ENCODE results near the gene ZFHX3. TPM values are rescaled to one million over a fixed set of nuclear protein-coding genes. Genes with fewer than 3 reads are reported as not detected.

Gene ZFHX3
- polyA plus RNA-seq, 1 experiment, result 2.2 TPM

DNA sequence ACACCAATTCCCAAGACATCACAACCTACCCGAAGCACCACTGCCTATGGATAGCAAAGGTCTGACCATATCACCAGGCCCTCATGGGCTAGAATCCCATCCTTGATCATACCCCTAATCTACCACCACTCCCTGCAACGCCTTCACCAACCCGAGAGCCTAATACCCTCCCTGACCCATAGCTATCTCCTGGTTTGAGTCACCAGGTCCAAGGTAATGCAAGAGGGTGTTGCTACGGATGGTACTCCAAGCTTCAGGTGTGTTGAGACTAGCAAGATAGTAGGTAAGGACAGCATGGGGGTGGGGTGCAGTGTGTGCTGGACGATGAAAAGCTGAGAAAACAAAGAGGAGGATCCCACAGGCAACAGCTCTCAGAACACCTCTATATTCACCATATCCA is 258.0 kb downstream of the ZFHX3 start:
- H3K27me3 ChIP-seq (ENCODE audit: control insufficient read depth, insufficient read depth, low read length), result no peaks in the 10 kb centered on the region
- ChIA-PET CTCF (interaction anchor here (0.9 to 1.4 kb wide), 3 partner anchors 11 to 1089 kb away, joined by 3 to 4 read pairs (median 4); no protein-coding TSS in a partner anchor), POLR2A (no interaction called here)
- no peak for DNase-seq (ENCODE audit: low read depth)
- no peak overlapping the region for H3K4me3 ChIP-seq (ENCODE audit: low read depth, low read length)
- TF ChIP-seq, protein P1, sequence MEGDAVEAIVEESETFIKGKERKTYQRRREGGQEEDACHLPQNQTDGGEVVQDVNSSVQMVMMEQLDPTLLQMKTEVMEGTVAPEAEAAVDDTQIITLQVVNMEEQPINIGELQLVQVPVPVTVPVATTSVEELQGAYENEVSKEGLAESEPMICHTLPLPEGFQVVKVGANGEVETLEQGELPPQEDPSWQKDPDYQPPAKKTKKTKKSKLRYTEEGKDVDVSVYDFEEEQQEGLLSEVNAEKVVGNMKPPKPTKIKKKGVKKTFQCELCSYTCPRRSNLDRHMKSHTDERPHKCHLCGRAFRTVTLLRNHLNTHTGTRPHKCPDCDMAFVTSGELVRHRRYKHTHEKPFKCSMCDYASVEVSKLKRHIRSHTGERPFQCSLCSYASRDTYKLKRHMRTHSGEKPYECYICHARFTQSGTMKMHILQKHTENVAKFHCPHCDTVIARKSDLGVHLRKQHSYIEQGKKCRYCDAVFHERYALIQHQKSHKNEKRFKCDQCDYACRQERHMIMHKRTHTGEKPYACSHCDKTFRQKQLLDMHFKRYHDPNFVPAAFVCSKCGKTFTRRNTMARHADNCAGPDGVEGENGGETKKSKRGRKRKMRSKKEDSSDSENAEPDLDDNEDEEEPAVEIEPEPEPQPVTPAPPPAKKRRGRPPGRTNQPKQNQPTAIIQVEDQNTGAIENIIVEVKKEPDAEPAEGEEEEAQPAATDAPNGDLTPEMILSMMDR (IDR thresholded peaks at IDR 0.05; ENCODE audit: insufficient read depth, low read depth, low read length), result no peak
- peaks cover 11% of the 10 kb centered on the region for H3K36me3 ChIP-seq (ENCODE audit: control insufficient read depth, insufficient read depth, low read length)

DNA sequence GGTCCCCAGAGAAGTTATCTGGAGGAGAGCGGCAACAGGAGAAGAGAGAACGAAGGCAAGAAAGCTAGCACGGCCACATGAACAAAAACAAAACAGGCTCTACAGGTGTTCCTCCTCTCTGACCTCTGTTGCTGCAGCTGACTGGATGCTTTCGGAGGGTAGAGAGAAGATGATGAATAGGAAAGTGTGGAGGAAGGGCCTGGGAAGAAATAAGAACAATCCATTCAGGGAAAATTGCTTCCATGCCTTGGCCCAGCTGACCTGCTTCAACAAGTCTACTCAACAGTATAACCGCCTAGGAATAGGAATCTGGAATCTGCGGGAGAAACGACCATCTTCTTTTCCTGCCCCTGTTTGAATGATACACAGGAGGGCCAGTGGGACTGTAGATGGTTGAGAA is 258.5 kb downstream of the ZFHX3 start:
- POLR2A ChIA-PET, result no interaction called here
- no peak for DNase-seq (ENCODE audit: low read depth)
- Histone ChIP-seq H3K4me3 (ENCODE audit: low read depth, low read length) (no peak overlapping the region), H3K36me3 (ENCODE audit: control insufficient read depth, insufficient read depth, low read length) (peaks cover 11% of the 10 kb centered on the region), H3K27me3 (ENCODE audit: control insufficient read depth, insufficient read depth, low read length) (no peaks in the 10 kb centered on the region)
- TF ChIP-seq, protein P1 (IDR thresholded peaks at IDR 0.05; ENCODE audit: insufficient read depth, low read depth, low read length), result no peak
- CTCF ChIA-PET, result interaction anchor here (0.5 to 1.4 kb wide), 5 partner anchors 12 to 1084 kb away, joined by 3 to 4 read pairs (median 3); no protein-coding TSS in a partner anchor

DNA sequence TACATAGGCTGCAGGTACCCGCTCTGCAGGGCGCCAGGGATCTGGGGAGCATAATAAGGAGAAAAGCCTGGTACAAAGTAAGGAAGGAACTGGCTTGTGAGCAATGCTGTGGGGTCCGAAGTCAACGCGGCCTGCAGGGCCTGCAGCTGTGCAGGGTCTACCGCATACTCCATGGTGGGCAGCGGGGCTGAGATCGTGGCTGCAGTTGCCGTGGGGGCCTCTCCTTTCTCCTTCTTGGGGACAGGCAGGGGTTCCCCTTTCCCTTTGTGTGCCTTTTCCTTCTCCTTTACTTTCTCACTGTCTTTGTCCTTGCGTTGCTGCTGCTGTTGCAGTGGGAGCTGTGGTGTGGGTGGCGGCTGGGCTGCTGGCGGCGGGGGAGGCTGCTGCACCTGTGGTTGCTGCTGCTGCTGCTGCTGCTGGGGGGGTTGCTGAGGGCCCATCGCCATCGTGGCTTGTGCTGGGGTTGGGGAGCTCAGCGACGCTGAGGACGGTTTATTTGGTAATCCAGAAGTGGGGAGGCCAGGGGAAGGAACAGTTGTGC is 259.6 kb downstream of the ZFHX3 start:
- DNase-seq (ENCODE audit: low read depth), result no peak
- Histone ChIP-seq H3K36me3 (ENCODE audit: control insufficient read depth, insufficient read depth, low read length) (peaks cover 4% of the 10 kb centered on the region), H3K27me3 (ENCODE audit: control insufficient read depth, insufficient read depth, low read length) (no peaks in the 10 kb centered on the region), H3K4me3 (ENCODE audit: low read depth, low read length) (no peak overlapping the region; the same call in 1 of the 2 replicates)
- POLR2A ChIA-PET, result no interaction called here
- CTCF ChIA-PET, result interaction anchor here (0.6 to 0.8 kb wide), 3 partner anchors 12 to 1086 kb away, joined by 3 to 6 read pairs (median 3); no protein-coding TSS in a partner anchor
- TF ChIP-seq, protein P1 (IDR thresholded peaks at IDR 0.05; ENCODE audit: insufficient read depth, low read depth, low read length), result no peak

DNA sequence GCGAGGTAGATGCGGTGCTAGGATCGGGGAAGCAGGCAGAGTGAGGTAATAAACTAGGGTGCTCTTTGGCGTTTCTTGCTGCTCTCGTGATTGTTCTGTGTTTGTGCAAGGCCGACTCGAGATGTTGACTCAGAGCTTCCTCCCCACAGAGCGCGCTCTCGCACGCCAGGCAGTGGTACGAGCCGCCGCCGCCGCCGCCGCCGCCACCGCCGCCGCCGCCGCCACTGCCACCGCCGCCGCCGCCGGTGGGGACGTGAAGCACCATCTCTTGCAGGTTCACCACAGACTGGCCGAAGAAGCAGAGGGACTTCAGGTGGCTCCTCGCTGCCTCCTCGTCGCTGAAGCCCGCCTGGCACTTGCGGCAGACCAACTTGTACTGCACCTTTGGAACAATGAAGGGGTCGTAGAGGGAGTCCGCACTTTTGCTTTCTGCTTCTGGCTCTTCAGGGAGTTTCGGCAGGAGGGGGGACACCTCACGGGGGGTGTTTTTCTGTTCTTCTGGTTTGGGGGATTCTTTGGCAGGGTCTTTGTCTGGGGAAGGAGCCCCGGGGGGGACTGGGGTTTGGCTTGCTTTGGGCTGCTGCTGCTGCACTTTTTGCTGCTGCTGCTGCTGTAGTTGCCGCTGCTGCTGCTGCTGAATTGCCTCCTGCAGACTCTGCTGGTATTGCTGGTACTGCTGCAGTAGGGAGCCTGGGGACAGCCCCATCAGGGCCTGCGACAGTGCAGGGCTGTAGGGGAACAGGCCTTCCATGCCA is 260.2 kb downstream of the ZFHX3 start:
- no peaks in the 10 kb centered on the region for H3K36me3 ChIP-seq (ENCODE audit: control insufficient read depth, insufficient read depth, low read length)
- DNase-seq (ENCODE audit: low read depth), result peak; percentile 37
- TF ChIP-seq, protein P1 (IDR thresholded peaks at IDR 0.05; ENCODE audit: insufficient read depth, low read depth, low read length), result no peak
- ChIA-PET CTCF (interaction anchor here (0.6 to 1.2 kb wide), 2 partner anchors 285 to 603 kb away, joined by 5 to 6 read pairs; no protein-coding TSS in a partner anchor), POLR2A (interaction anchor here (0.6 kb wide), 1 partner anchor 17 kb away, joined by 15 read pairs; no protein-coding TSS in a partner anchor)
- H3K4me3 ChIP-seq (ENCODE audit: low read depth, low read length), result peak overlapping the region; percentile 43
- no peaks in the 10 kb centered on the region for H3K27me3 ChIP-seq (ENCODE audit: control insufficient read depth, insufficient read depth, low read length)

DNA sequence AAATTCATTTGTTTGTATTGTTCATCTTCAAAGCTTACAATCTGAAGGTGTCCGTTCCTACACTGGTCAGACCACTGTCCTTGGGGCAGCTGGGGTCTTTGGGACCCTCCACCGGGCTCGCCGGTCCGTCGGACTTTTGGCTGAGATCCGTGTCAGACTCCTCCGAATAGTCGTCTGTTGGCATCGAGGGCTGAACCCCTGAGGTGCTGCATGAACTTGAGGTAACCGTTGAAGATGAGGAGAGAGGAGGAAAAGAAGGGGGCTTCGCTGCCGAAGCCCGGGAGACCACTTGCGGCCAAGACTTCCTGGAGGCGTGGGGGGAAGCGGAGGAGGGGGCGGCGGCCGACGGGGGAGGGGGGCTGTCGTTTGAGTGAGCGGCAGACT is 260.8 kb downstream of the ZFHX3 start:
- ChIA-PET CTCF (interaction anchor here (1.2 kb wide), 1 partner anchor 284 kb away, joined by 5 read pairs; no protein-coding TSS in a partner anchor), POLR2A (interaction anchor here (0.6 kb wide), 1 partner anchor 18 kb away, joined by 15 read pairs; no protein-coding TSS in a partner anchor)
- Histone ChIP-seq H3K27me3 (ENCODE audit: control insufficient read depth, insufficient read depth, low read length) (no peaks in the 10 kb centered on the region), H3K36me3 (ENCODE audit: control insufficient read depth, insufficient read depth, low read length) (no peaks in the 10 kb centered on the region), H3K4me3 (ENCODE audit: low read depth, low read length) (peak overlapping the region; percentile 36)
- TF ChIP-seq, protein P1 (IDR thresholded peaks at IDR 0.05; ENCODE audit: insufficient read depth, low read depth, low read length), result no peak
- no peak for DNase-seq (ENCODE audit: low read depth)
